Progenitor cell of endocrine pancreas (in vitro differentiated cells): ENCODE results near the gene PGAP3. TPM values are rescaled to one million over a fixed set of nuclear protein-coding genes. Genes with fewer than 3 reads are reported as not detected.

Source experiments
- DNase-seq: peaks from one replicate; pipeline ENCODE4 v3.0.0; 2021; ENCODE audit warnings: low spot score; ENCODE audit not compliant: unreplicated experiment
- H3K27ac Mint-ChIP-seq: 2 replicates; pipeline ENCODE4 v1.8.0; 2021; ENCODE audit warnings: mild to moderate bottlenecking, moderate library complexity, mixed read lengths
- H3K27me3 Mint-ChIP-seq: 2 replicates; pipeline ENCODE4 v1.8.0; 2021; ENCODE audit warnings: mixed read lengths
- H3K36me3 Mint-ChIP-seq: 2 replicates; pipeline ENCODE4 v1.8.0; 2022; ENCODE audit warnings: mixed read lengths; ENCODE audit not compliant: insufficient read depth
- H3K4me1 Mint-ChIP-seq: 2 replicates; pipeline ENCODE4 v1.8.0; 2021; ENCODE audit warnings: low read depth, mixed read lengths
- H3K4me3 Mint-ChIP-seq: 2 replicates; pipeline ENCODE4 v1.8.0; 2021; ENCODE audit warnings: low read depth, mild to moderate bottlenecking, moderate library complexity, mixed read lengths
- H3K9me3 Mint-ChIP-seq: 2 replicates; pipeline ENCODE4 v1.8.0; 2021; ENCODE audit warnings: low read depth, mixed read lengths
- total RNA-seq: library from RNA; stranded (reverse); gene quantifications from 2 replicates; pipeline ENCODE4 v1.2.1, GENCODE V29; 2021
- TF ChIP-seq, protein P1 (sequence below): fragments of 200-600 bp; sonication (generic); IDR thresholded peaks from one replicate; pipeline ENCODE4 v1.5.0; 2021; ENCODE audit warnings: antibody characterized with exemption, mild to moderate bottlenecking; ENCODE audit not compliant: unreplicated experiment

The PGAP3 gene
- total RNA-seq, 1 donor from 2014 or later: 40.1 TPM

- Mint-ChIP-seq H3K27me3 (no peaks in the 10 kb centered on the region), H3K36me3 (peaks cover 16% of the 10 kb centered on the region), H3K9me3 (no peaks in the 10 kb centered on the region), H3K4me3 (no peak overlapping the region), H3K27ac (no peak overlapping the region), H3K4me1 (peaks cover 4% of the 10 kb centered on the region)
- TF ChIP-seq, protein P1, sequence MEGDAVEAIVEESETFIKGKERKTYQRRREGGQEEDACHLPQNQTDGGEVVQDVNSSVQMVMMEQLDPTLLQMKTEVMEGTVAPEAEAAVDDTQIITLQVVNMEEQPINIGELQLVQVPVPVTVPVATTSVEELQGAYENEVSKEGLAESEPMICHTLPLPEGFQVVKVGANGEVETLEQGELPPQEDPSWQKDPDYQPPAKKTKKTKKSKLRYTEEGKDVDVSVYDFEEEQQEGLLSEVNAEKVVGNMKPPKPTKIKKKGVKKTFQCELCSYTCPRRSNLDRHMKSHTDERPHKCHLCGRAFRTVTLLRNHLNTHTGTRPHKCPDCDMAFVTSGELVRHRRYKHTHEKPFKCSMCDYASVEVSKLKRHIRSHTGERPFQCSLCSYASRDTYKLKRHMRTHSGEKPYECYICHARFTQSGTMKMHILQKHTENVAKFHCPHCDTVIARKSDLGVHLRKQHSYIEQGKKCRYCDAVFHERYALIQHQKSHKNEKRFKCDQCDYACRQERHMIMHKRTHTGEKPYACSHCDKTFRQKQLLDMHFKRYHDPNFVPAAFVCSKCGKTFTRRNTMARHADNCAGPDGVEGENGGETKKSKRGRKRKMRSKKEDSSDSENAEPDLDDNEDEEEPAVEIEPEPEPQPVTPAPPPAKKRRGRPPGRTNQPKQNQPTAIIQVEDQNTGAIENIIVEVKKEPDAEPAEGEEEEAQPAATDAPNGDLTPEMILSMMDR: no peak
- DNase-seq: no peak
These were observed 36.9 kb upstream of the PGAP3 start for GRCh38 chr17:39724731-39725130.

DNA sequence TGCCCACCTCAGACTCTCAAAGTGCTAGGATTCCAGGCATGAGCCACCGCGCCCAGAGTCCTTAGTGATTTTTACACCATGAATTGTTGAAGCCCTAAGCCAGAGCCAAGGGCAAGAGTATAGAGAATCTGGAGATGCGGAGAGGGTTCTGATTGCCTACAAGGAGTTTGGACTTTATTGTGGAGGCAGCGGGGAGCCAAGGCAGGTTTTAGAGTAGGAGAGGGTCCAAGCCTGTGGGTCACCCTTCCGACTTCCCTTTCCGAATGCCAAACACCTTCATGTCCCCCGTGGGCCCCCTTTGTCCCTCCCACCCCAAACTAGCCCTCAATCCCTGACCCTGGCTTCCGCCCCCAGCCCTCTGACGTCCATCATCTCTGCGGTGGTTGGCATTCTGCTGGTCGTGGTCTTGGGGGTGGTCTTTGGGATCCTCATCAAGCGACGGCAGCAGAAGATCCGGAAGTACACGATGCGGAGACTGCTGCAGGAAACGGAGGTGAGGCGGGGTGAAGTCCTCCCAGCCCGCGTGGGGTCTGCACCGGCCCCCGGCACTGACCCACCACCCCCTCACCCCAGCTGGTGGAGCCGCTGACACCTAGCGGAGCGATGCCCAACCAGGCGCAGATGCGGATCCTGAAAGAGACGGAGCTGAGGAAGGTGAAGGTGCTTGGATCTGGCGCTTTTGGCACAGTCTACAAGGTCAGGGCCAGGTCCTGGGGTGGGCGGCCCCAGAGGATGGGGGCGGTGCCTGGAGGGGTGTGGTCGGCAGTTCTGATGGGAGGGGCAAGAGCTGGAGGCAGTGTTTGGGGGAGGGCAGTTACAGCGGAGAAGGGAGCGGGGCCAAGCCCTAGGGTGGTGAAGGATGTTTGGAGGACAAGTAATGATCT, 35.4 kb upstream of the PGAP3 start:
- Mint-ChIP-seq H3K27me3 (no peaks in the 10 kb centered on the region), H3K4me1 (no peaks in the 10 kb centered on the region), H3K9me3 (no peaks in the 10 kb centered on the region), H3K4me3 (no peak overlapping the region), H3K36me3 (peaks cover 16% of the 10 kb centered on the region), H3K27ac (no peak overlapping the region)
- no peak for DNase-seq
- TF ChIP-seq, protein P1: no peak

DNA sequence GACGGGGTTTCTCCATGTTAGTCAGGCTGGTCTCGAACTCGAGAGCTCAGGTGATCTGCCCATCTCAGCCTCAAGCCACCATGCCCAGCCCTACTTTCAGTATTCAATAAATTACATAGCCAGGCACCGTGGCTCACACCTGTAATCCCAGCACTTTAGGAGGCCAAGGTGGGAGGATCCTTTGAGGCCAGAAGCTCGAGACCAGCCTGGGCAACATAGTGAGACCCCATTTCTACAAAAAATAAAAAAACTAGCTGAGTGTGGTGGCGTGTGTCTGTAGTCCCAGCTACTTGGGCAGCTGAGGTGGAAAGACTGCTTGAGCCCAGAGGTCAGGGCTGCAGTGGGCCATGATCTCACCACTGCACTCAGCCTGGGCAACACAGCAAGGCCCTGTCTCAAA, 34.2 kb upstream of the PGAP3 start:
- H3K9me3 Mint-ChIP-seq: no peaks in the 10 kb centered on the region
- TF ChIP-seq, protein P1: no peak
- no peak overlapping the region for H3K4me3 Mint-ChIP-seq
- H3K36me3 Mint-ChIP-seq: peaks cover 16% of the 10 kb centered on the region
- no peaks in the 10 kb centered on the region for H3K4me1 Mint-ChIP-seq
- no peak for DNase-seq
- no peaks in the 10 kb centered on the region for H3K27me3 Mint-ChIP-seq
- no peak overlapping the region for H3K27ac Mint-ChIP-seq

DNA sequence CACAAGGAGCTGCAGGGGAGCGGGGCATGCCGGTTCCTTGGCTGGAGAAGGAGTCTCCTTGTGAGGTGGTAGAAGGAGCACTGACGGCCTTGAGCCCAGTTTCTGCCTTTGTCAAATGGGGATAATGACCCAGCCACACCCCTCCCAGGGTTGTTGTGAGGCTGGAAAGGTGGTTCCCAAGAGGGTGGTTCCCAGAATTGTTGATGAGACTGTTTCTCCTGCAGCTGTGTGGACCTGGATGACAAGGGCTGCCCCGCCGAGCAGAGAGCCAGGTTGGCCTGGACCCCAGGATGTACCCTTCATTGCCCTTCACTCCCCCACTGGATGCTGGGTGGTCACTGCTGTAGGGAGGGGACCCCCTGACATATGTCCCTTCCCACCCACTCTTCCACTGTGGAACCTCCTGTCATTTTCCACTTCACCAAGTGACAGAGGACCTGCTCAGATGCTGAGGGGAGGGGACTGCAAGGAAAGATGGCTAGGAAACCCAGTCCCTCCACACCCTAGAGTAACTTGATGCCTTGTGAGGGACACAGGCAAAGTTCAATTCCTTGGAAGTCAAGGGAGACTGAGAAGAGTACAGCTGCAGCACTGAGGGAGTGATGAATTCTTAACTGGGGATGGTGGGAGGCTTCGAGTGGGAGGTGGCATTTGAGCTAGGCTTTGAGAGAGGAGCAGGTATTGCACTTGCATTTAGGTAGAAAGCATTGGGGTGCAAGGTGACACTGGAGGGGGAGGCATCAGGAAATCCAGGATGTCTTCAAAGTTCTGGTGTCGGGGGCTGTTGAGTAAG, 31.9 kb upstream of the PGAP3 start:
- DNase-seq: no peak
- no peaks in the 10 kb centered on the region for H3K9me3 Mint-ChIP-seq
- no peak overlapping the region for H3K4me3 Mint-ChIP-seq
- no peak overlapping the region for H3K27ac Mint-ChIP-seq
- no peaks in the 10 kb centered on the region for H3K27me3 Mint-ChIP-seq
- H3K4me1 Mint-ChIP-seq: no peaks in the 10 kb centered on the region
- H3K36me3 Mint-ChIP-seq: peaks cover 10% of the 10 kb centered on the region
- TF ChIP-seq, protein P1: no peak

GRCh38 chr17:39717660-39718059, 29.8 kb upstream of the PGAP3 start:
- Mint-ChIP-seq H3K9me3 (no peaks in the 10 kb centered on the region), H3K36me3 (peaks cover 7% of the 10 kb centered on the region), H3K27ac (no peak overlapping the region), H3K27me3 (no peaks in the 10 kb centered on the region), H3K4me1 (no peaks in the 10 kb centered on the region), H3K4me3 (no peak overlapping the region)
- TF ChIP-seq, protein P1: no peak
- no peak for DNase-seq
